ENCODE data around the gene NUDC. TPM values are rescaled to one million over a fixed set of nuclear protein-coding genes. Genes with fewer than 3 reads are reported as not detected.

The NUDC gene
- total and polyA plus RNA-seq, 9 of the 15 experiments (the other 6 are each of a cell fraction or from before 2014, with no cell fraction given): 9.8 to 234 (median 149) TPM

DNA sequence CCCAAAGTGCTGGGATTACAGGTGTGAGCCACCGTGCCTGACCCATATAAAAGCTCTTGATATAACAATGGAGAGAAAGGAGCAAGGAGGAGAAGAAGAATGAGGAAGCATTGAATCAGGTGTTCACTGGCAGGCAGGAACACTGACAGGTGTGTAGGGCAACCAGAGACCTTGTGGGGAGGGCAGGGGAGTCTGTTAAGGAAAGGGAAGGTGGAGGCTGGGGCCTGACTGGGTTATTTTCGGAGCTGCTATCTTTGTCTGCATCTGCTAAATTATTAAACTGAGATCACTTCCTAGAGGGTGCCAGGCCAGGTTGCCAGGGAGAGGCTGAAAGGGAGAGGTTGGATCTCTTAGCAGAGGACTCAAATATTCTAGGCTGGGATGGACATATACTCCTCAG lies 65.1 kb downstream of the NUDC start:
- Histone ChIP-seq H3K79me2 (ENCODE audit: control insufficient read depth, insufficient read depth, low read length) (no peaks in the 10 kb centered on the region), H4K20me1 (replicated peaks; ENCODE audit: control insufficient read depth, insufficient read depth, low read length) (no peaks in the 10 kb centered on the region), H3K36me3 (ENCODE audit: control insufficient read depth, insufficient read depth, low read length) (no peaks in the 10 kb centered on the region), H3K27ac (ENCODE audit: extremely low read depth, low read depth, low read length) (no peak overlapping the region), H3K4me2 (ENCODE audit: insufficient read depth, low read length) (no peak overlapping the region), H3K9me1 (ENCODE audit: control insufficient read depth, insufficient read depth, low read length) (no peaks in the 10 kb centered on the region), H3K9ac (ENCODE audit: insufficient read depth in 1 of 2, low read depth in 2 of 2, low read length in 2 of 2) (no peak overlapping the region; a peak in 1 of 4 replicates), H3K4me3 (no peak overlapping the region), H3K9me3 (replicated peaks; ENCODE audit: control insufficient read depth, insufficient read depth, low read depth, low read length) (no peaks in the 10 kb centered on the region), H3K4me1 (replicated peaks in 1 of 2; ENCODE audit: control insufficient read depth in 2 of 2, insufficient read depth in 2 of 2, low read length in 2 of 2) (peaks cover 0 to 6% of the 10 kb centered on the region in 2 experiments; a peak in 2 of 5 replicates), H2AFZ (ENCODE audit: low read depth, low read length) (no peak overlapping the region), H3K27me3 (ENCODE audit: control insufficient read depth in 2 of 2, insufficient read depth in 2 of 2, low read length in 2 of 2) (peaks cover 33 to 46% of the 10 kb centered on the region in 2 experiments; a peak in 4 of 5 replicates)
- intact Hi-C loops (cut with micrococcal nuclease): no loop called here
- FAIRE-seq: no peak
- WGBS (ENCODE audit: insufficient coverage, low coverage, missing lambda C conversion rate): 3% methylated on average over 2 of the region's 2 CpGs
- no peak for DNase-seq (ENCODE audit: extremely low read depth in 1 of 4, low spot score in 3 of 4)
- ATAC-seq: no peak
- TF ChIP-seq MAFK (IDR thresholded peaks at IDR 0.05; ENCODE audit: low read length) (no peak), KAT7 (CRISPR knock-in tag; IDR thresholded peaks at IDR 0.05; ENCODE audit: borderline replicate concordance) (no peak), HCFC1 (IDR thresholded peaks at IDR 0.05; ENCODE audit: low read depth, low read length) (no peak), TAF7 (tag; IDR thresholded peaks at IDR 0.05) (no peak), ZNF146 (CRISPR knock-in tag; IDR thresholded peaks at IDR 0.05; ENCODE audit: unreplicated experiment) (no peak), POLR2AphosphoS2 (IDR thresholded peaks at IDR 0.05; ENCODE audit: low read length) (no peak), NCOA1 (IDR thresholded peaks at IDR 0.05; ENCODE audit: low read depth) (no peak), PCBP1 (IDR thresholded peaks at IDR 0.05; ENCODE audit: low read depth, low read length, poor library complexity, severe bottlenecking) (no peak), ILK (tag; IDR thresholded peaks at IDR 0.05; ENCODE audit: borderline replicate concordance, low read depth) (no peak), ZNF76 (CRISPR knock-in tag; IDR thresholded peaks at IDR 0.05; ENCODE audit: borderline replicate concordance) (no peak), SIX5 (IDR thresholded peaks at IDR 0.05; ENCODE audit: borderline replicate concordance in 1 of 2, insufficient read depth in 1 of 2, low read depth in 1 of 2, low read length in 2 of 2) (no peak)
- TF ChIP-seq, protein P1, sequence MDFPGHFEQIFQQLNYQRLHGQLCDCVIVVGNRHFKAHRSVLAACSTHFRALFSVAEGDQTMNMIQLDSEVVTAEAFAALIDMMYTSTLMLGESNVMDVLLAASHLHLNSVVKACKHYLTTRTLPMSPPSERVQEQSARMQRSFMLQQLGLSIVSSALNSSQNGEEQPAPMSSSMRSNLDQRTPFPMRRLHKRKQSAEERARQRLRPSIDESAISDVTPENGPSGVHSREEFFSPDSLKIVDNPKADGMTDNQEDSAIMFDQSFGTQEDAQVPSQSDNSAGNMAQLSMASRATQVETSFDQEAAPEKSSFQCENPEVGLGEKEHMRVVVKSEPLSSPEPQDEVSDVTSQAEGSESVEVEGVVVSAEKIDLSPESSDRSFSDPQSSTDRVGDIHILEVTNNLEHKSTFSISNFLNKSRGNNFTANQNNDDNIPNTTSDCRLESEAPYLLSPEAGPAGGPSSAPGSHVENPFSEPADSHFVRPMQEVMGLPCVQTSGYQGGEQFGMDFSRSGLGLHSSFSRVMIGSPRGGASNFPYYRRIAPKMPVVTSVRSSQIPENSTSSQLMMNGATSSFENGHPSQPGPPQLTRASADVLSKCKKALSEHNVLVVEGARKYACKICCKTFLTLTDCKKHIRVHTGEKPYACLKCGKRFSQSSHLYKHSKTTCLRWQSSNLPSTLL (IDR thresholded peaks at IDR 0.05): no peak
- TF ChIP-seq, protein P2, sequence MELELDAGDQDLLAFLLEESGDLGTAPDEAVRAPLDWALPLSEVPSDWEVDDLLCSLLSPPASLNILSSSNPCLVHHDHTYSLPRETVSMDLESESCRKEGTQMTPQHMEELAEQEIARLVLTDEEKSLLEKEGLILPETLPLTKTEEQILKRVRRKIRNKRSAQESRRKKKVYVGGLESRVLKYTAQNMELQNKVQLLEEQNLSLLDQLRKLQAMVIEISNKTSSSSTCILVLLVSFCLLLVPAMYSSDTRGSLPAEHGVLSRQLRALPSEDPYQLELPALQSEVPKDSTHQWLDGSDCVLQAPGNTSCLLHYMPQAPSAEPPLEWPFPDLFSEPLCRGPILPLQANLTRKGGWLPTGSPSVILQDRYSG (tag; conservative IDR thresholded peaks at IDR 0.05; ENCODE audit: low read depth): no peak
- BruUV-seq (replicated peaks): no TSS peak
- CTCF ChIA-PET (ENCODE audit: low intra/inter-chr PET ratio): no interaction called here
- in situ Hi-C loops (cut with MboI): no loop called here
- POLR2A ChIA-PET: interaction anchor here (1.1 to 2.9 kb wide), 3 partner anchors 8 to 10 kb away, joined by 3 to 12 read pairs (median 5); no protein-coding TSS in a partner anchor
